WTC11 (cell line): ENCODE data around the gene NALF2.

Experiments
- ELF4 ChIP-seq: sonication (generic); formaldehyde crosslinking; IDR thresholded peaks from 2 replicates; pipeline ENCODE4 v1.8.1; 2022; ENCODE audit warnings: low read depth, mild to moderate bottlenecking, moderate library complexity, missing genetic modification reagents
- TF ChIP-seq, protein P1 (sequence below): fragments of 200-600 bp; IDR thresholded peaks from 2 replicates; pipeline ENCODE4 v1.8.0; 2022; ENCODE audit warnings: antibody characterized with exemption
- TF ChIP-seq, protein P2 (sequence below): sonication (generic); formaldehyde crosslinking; IDR thresholded peaks from 2 replicates; pipeline ENCODE4 v1.8.1; 2023; ENCODE audit warnings: mild to moderate bottlenecking, missing genetic modification reagents, moderate library complexity

DNA sequence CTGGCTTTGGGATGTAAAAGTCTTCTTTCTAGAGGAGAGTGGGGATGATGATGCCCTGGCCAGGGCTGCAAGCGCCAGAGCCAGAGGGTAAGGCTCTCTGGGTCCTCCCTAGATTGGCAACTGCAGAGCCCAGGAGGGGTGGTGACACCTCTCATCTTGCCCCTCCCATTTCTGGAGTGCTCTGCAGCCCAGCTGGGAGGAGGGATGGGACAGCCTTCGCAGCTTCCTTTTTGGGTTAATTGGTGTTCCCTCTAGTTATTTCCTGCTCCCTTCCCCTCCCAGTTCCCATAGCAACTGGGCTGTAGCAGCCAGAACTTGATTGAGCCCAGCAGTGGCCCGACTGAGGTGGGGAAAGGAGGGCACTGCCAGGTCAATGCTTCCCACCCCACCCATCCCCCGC, 19.2 kb downstream of the NALF2 start:
- TF ChIP-seq, protein P1, sequence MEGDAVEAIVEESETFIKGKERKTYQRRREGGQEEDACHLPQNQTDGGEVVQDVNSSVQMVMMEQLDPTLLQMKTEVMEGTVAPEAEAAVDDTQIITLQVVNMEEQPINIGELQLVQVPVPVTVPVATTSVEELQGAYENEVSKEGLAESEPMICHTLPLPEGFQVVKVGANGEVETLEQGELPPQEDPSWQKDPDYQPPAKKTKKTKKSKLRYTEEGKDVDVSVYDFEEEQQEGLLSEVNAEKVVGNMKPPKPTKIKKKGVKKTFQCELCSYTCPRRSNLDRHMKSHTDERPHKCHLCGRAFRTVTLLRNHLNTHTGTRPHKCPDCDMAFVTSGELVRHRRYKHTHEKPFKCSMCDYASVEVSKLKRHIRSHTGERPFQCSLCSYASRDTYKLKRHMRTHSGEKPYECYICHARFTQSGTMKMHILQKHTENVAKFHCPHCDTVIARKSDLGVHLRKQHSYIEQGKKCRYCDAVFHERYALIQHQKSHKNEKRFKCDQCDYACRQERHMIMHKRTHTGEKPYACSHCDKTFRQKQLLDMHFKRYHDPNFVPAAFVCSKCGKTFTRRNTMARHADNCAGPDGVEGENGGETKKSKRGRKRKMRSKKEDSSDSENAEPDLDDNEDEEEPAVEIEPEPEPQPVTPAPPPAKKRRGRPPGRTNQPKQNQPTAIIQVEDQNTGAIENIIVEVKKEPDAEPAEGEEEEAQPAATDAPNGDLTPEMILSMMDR = no peak
- TF ChIP-seq, protein P2, sequence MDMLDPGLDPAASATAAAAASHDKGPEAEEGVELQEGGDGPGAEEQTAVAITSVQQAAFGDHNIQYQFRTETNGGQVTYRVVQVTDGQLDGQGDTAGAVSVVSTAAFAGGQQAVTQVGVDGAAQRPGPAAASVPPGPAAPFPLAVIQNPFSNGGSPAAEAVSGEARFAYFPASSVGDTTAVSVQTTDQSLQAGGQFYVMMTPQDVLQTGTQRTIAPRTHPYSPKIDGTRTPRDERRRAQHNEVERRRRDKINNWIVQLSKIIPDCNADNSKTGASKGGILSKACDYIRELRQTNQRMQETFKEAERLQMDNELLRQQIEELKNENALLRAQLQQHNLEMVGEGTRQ (CRISPR knock-in tag) = no peak
- TF ChIP-seq ELF4 (CRISPR knock-in tag) = no peak
